ENCODE data around the gene PCDH8.

The PCDH8 gene

GRCh38 chr13:52851137-52851962 is 2.9 kb upstream of the PCDH8 start:
- Histone ChIP-seq H3K36me3 (ENCODE audit: insufficient read depth, low read length) (no peaks in the 10 kb centered on the region), H3K4me3 (ENCODE audit: low read depth, low read length, poor library complexity, severe bottlenecking) (no peak overlapping the region), H4K20me1 (ENCODE audit: insufficient read depth, low read length) (no peaks in the 10 kb centered on the region), H3K9me2 (ENCODE audit: low read depth, low read length) (no peaks in the 10 kb centered on the region), H2AFZ (ENCODE audit: low read length) (no peak overlapping the region), H3K9ac (ENCODE audit: low read length) (no peak overlapping the region), H3K27me3 (ENCODE audit: insufficient read depth, low read length) (no peaks in the 10 kb centered on the region), H3K4me1 (ENCODE audit: insufficient read depth, low read length, severe bottlenecking) (no peaks in the 10 kb centered on the region), H3K79me2 (ENCODE audit: insufficient read depth, low read length) (no peaks in the 10 kb centered on the region), H3K4me2 (ENCODE audit: low read length) (no peak overlapping the region), H3K27ac (ENCODE audit: low read depth, low read length, poor library complexity, severe bottlenecking) (no peak overlapping the region), H3K9me3 (ENCODE audit: low read length) (no peaks in the 10 kb centered on the region), H3F3A (ENCODE audit: insufficient read depth, low read length) (no peaks in the 10 kb centered on the region)
- TF ChIP-seq CTCF (IDR thresholded peaks at IDR 0.05; ENCODE audit: low read length) (no peak), EZH2 (IDR thresholded peaks at IDR 0.05; ENCODE audit: borderline replicate concordance, low read length) (no peak)

- no peaks in the 10 kb centered on the region for H3K4me1 ChIP-seq (ENCODE audit: insufficient read depth, low read length, severe bottlenecking)
- no peak overlapping the region for H3K9ac ChIP-seq (ENCODE audit: low read length)
- H3K4me2 ChIP-seq (ENCODE audit: low read length) = no peak overlapping the region
- no peaks in the 10 kb centered on the region for H3F3A ChIP-seq (ENCODE audit: insufficient read depth, low read length)
- no peaks in the 10 kb centered on the region for H3K27me3 ChIP-seq (ENCODE audit: insufficient read depth, low read length)
- no peak overlapping the region for H3K4me3 ChIP-seq (ENCODE audit: low read depth, low read length, poor library complexity, severe bottlenecking)
- H3K9me3 ChIP-seq (ENCODE audit: low read length) = no peaks in the 10 kb centered on the region
- H3K36me3 ChIP-seq (ENCODE audit: insufficient read depth, low read length) = no peaks in the 10 kb centered on the region
- TF ChIP-seq EZH2 (IDR thresholded peaks at IDR 0.05; ENCODE audit: borderline replicate concordance, low read length) (no peak), CTCF (IDR thresholded peaks at IDR 0.05; ENCODE audit: low read length) (0 out of 2 replicates have a peak, but pooled peaks have one; percentile 34)
- no peaks in the 10 kb centered on the region for H4K20me1 ChIP-seq (ENCODE audit: insufficient read depth, low read length)
- H2AFZ ChIP-seq (ENCODE audit: low read length) = no peak overlapping the region
- no peaks in the 10 kb centered on the region for H3K9me2 ChIP-seq (ENCODE audit: low read depth, low read length)
- H3K79me2 ChIP-seq (ENCODE audit: insufficient read depth, low read length) = no peaks in the 10 kb centered on the region
- H3K27ac ChIP-seq (ENCODE audit: low read depth, low read length, poor library complexity, severe bottlenecking) = no peak overlapping the region
Observed at GRCh38 chr13:52850396-52851136, 2.1 kb upstream of the PCDH8 start.

- no peak overlapping the region for H3K4me3 ChIP-seq (ENCODE audit: low read depth, low read length, poor library complexity, severe bottlenecking)
- H4K20me1 ChIP-seq (ENCODE audit: insufficient read depth, low read length) = no peaks in the 10 kb centered on the region
- no peak overlapping the region for H3K9ac ChIP-seq (ENCODE audit: low read length)
- no peak for TF ChIP-seq CTCF (IDR thresholded peaks at IDR 0.05; ENCODE audit: low read length)
- no peak for TF ChIP-seq EZH2 (IDR thresholded peaks at IDR 0.05; ENCODE audit: borderline replicate concordance, low read length)
- H3F3A ChIP-seq (ENCODE audit: insufficient read depth, low read length) = no peaks in the 10 kb centered on the region
- no peaks in the 10 kb centered on the region for H3K9me3 ChIP-seq (ENCODE audit: low read length)
- no peaks in the 10 kb centered on the region for H3K27me3 ChIP-seq (ENCODE audit: insufficient read depth, low read length)
- no peaks in the 10 kb centered on the region for H3K36me3 ChIP-seq (ENCODE audit: insufficient read depth, low read length)
- no peak overlapping the region for H3K27ac ChIP-seq (ENCODE audit: low read depth, low read length, poor library complexity, severe bottlenecking)
- no peak overlapping the region for H2AFZ ChIP-seq (ENCODE audit: low read length)
- H3K4me2 ChIP-seq (ENCODE audit: low read length) = no peak overlapping the region
- no peaks in the 10 kb centered on the region for H3K9me2 ChIP-seq (ENCODE audit: low read depth, low read length)
- no peaks in the 10 kb centered on the region for H3K79me2 ChIP-seq (ENCODE audit: insufficient read depth, low read length)
- no peaks in the 10 kb centered on the region for H3K4me1 ChIP-seq (ENCODE audit: insufficient read depth, low read length, severe bottlenecking)
Observed at GRCh38 chr13:52850072-52850395, 1.6 kb upstream of the PCDH8 start.

Data from OCI-LY1 (cell line).